Activated T-helper 17 cell treated with anti-CD3 and anti-CD28 coated beads, Interleukin-2, amount 50 U/mL, for 72 hours (primary cell): Measurements from ENCODE around the gene MANBA. TPM values are rescaled to one million over a fixed set of nuclear protein-coding genes. Genes with fewer than 3 reads are reported as not detected.
"Not testable (repeated sequence)": the region's sequence is repeated elsewhere in the genome, so short reads cannot be mapped to it uniquely, and the experiment has no call there.

Experiments used
- ATAC-seq: fragments of 150-1000 bp; cut with Tn5 transposase; replicated peaks from 2 replicates; pipeline ENCODE4 v1.10.0; 2021; ENCODE audit warnings: mild to moderate bottlenecking, moderate library complexity
- H3K27ac Mint-ChIP-seq: one replicate; pipeline ENCODE4 v1.8.0; 2022; ENCODE audit warnings: mixed read lengths
- H3K27me3 Mint-ChIP-seq: one replicate; pipeline ENCODE4 v1.8.0; 2022; ENCODE audit warnings: mixed read lengths
- H3K36me3 Mint-ChIP-seq: one replicate; pipeline ENCODE4 v1.8.0; 2022; ENCODE audit warnings: low read depth, mild to moderate bottlenecking, mixed read lengths
- H3K4me1 Mint-ChIP-seq: one replicate; pipeline ENCODE4 v1.8.0; 2022; ENCODE audit warnings: mixed read lengths
- H3K4me3 Mint-ChIP-seq: one replicate; pipeline ENCODE4 v1.8.0; 2022; ENCODE audit warnings: mild to moderate bottlenecking, mixed read lengths
- H3K9me3 Mint-ChIP-seq: one replicate; pipeline ENCODE4 v1.8.0; 2022; ENCODE audit warnings: mixed read lengths
- total RNA-seq, 2 donors: library from RNA; stranded (reverse); gene quantifications; one replicate each; pipeline ENCODE4 v1.2.3, GENCODE V29; 2022

The MANBA gene
- total RNA-seq, 2 donors from 2014 or later = 10.0 to 13.6 TPM

DNA sequence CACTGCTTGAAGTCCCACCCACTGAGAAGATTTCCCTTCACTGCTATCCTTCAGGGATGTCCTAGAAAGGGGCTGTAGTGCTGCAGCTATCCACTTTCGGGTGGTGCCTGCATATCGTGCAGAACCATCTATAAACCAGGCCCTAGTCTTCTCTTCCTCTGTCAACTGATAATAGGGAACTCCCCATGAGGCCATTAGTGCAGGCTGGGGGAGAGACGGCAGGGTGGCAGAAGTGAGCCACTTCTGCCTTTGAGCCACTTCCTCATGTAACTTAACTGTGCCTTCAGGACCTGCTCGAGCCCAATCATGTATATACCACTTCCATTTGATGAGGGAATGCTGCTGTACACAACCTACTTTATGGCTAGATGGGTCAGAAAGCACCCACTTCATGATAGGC, 17.4 kb downstream of the MANBA start:
- not testable (repeated sequence) for H3K27ac Mint-ChIP-seq, H3K4me3 Mint-ChIP-seq, H3K27me3 Mint-ChIP-seq, H3K4me1 Mint-ChIP-seq, ATAC-seq, H3K36me3 Mint-ChIP-seq
- H3K9me3 Mint-ChIP-seq = peaks cover 11% of the 10 kb centered on the region

DNA sequence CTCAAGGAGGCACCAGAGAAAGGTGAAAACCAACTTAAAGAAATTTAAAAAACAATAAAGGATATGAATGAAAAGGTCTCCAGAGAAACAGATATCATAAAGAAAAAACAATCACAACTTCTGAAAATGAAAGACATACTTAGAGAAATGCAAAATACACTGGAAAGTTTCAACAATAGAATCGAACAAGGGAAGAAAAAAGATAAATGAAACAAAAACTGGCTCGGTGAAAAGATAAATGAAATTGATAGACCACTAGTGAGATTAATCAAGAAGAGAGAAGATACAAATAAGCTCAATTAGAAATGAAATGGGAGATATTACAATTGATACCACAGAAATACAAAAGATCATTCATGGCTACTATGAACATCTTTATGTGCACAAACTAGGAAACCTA, 22.0 kb downstream of the MANBA start:
- H3K36me3 Mint-ChIP-seq, ATAC-seq, H3K27ac Mint-ChIP-seq, H3K4me3 Mint-ChIP-seq, H3K27me3 Mint-ChIP-seq: not testable (repeated sequence)
- peaks cover 14% of the 10 kb centered on the region for H3K4me1 Mint-ChIP-seq
- peaks cover 11% of the 10 kb centered on the region for H3K9me3 Mint-ChIP-seq

DNA sequence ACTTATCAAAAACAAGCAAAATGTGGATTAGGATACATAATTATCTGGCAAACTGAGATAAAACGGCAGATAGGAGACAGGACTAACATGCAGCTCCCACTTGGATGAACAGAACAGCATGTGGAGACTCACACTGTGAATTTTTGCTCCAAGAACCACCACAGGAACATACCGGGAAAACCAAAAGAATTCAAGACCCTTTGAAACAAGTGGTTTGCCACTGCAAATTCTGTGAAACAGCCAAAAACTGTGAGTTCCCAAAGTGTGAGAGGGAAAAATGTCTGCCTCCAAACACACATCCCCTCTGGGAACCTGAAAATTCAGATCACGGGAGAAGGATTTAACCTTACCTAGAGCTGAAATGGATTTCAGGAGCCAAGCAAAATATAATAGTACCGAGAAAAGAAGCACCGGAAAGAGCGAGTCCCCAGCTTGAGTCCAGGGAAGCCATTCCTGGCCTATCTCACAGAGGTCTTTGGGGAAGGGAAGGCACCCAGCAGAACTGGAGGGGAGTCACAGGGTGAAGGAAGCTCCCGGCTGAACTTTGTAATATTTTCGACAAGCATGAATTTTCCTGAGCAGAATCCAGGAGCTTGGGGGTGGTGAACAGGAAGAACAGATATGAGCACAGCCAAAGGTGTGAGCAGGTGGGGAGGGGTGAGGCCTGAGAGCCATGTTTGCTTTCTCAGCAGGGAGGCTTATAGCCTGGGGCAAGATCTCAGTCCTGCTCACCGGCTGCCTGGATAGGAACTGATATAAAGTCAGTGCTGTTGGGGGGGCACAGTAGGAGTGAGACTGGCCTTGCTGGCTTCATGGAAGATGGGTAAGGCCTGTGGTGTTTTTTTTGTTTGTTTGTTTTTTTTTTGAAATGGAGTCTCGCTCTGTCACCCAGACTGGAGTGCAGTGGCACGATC, 23.9 kb downstream of the MANBA start:
- peaks cover 16% of the 10 kb centered on the region for H3K9me3 Mint-ChIP-seq
- H3K27me3 Mint-ChIP-seq = no peaks in the 10 kb centered on the region
- ATAC-seq = no peak
- no peak overlapping the region for H3K27ac Mint-ChIP-seq
- H3K4me3 Mint-ChIP-seq = no peak overlapping the region
- H3K4me1 Mint-ChIP-seq = peaks cover 14% of the 10 kb centered on the region
- H3K36me3 Mint-ChIP-seq = peaks cover 7% of the 10 kb centered on the region

DNA sequence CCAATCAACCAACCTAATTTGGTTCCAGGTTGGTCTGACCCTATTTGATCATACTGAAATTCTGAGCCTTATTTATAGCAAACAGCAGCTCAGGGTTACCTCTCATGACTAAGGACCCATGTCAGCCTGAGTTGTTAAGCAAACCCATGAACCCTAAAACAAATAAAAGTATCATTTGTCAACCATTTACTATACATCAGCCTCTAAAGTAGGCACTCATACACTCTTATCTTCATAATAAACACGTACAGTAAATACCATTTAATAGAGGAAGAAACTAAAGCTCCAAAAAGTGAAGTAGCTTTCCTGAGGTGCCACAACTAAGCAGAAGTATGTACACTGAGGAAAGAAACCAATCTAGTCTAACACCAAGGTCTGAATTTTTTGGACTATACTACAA, 25.2 kb downstream of the MANBA start:
- no peaks in the 10 kb centered on the region for H3K27me3 Mint-ChIP-seq
- peaks cover 22% of the 10 kb centered on the region for H3K9me3 Mint-ChIP-seq
- H3K4me1 Mint-ChIP-seq = peaks cover 10% of the 10 kb centered on the region
- no peak for ATAC-seq
- H3K27ac Mint-ChIP-seq = no peak overlapping the region
- H3K4me3 Mint-ChIP-seq = no peak overlapping the region
- peaks cover 7% of the 10 kb centered on the region for H3K36me3 Mint-ChIP-seq

DNA sequence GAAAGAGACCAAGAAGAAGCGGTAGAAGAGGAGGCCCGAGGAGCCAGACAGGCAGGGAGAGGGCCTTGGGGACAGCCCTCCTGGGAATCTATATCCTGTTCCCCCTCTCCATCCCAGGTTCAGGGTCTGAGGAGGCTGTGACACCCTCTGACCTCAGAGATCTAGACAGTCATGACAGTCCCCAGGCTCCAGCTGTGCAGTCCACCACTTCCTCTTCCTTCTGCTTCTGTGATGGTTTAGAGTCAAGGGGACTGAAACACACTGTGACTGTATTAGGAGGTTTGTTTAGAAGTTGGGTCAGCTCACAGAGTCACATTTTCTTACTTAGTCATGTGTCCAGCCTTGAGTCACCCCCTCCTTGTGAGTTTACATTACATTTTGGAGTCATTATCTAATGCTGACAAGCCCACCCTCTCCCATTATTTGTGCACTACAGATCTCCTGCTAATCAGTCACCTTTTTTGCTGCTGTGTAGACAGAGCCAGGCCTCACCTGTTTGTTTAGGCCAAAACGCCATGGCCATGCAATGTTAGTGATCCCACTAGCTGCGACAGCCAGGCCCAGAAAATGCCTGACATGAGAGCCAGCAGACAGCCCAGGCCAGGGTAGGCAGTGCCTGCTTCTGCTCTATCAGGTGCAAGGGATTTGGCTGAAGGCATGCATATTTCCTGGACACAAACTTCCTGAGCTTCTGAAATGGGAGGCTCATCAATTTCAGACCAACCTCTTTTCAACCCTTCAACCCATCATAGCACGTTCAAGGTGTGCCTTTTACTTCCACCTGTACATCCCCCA, 26.0 kb downstream of the MANBA start:
- peak; percentile 95 for ATAC-seq
- Mint-ChIP-seq H3K27ac (peak overlapping the region; percentile 29), H3K9me3 (peaks cover 22% of the 10 kb centered on the region), H3K27me3 (no peaks in the 10 kb centered on the region), H3K36me3 (peaks cover 7% of the 10 kb centered on the region), H3K4me3 (no peak overlapping the region), H3K4me1 (peaks cover 10% of the 10 kb centered on the region)

DNA sequence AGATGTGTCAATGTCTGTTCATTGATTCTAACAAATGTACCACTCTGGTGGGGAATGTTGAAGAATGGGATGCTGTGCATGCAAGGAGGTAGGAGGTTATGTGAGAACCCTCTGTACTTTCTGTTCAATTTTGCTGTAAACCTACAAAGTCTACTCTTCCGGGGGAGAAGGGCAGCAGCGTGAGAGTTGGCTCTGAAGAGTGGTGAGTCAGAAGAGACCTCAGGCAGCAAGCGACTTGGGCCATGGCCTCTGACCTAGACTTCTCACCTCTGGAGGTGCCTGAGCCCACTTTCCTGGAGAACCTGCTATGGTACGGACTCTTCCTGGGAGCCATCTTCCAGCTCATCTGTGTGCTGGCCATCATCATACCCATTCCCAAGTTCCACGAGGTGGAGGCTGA, 26.7 kb downstream of the MANBA start:
- H3K27me3 Mint-ChIP-seq = no peaks in the 10 kb centered on the region

DNA sequence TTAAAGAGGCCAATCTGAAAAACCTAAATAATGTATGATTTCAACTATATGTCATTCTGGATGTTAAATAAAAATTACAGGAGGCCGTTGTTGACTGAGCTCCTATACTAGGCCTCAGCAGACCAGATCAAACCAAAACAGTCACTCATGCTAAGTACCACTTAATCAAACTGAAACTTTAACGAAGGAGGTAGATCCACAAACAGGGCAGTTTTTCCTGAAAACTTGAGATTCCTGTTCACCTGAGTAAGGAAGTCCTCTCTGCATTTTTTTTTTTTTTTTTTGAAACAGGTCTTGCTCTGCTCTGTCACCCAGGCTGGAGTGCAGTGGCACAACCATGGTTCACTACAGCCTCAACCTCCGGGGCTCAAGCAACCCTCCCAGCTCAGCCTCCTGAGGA, 27.7 kb downstream of the MANBA start:
- ATAC-seq = no peak
- Mint-ChIP-seq H3K4me1 (peaks cover 16% of the 10 kb centered on the region), H3K4me3 (no peak overlapping the region), H3K27ac (no peak overlapping the region), H3K36me3 (peaks cover 7% of the 10 kb centered on the region), H3K9me3 (peaks cover 11% of the 10 kb centered on the region), H3K27me3 (no peaks in the 10 kb centered on the region)

More for the DNA sequence above, 26.7 kb downstream of the MANBA start:
- Mint-ChIP-seq H3K9me3 (peaks cover 17% of the 10 kb centered on the region), H3K4me1 (peaks cover 16% of the 10 kb centered on the region), H3K36me3 (peaks cover 7% of the 10 kb centered on the region), H3K27ac (peak overlapping the region; percentile 29), H3K4me3 (no peak overlapping the region)
- no peak for ATAC-seq

DNA sequence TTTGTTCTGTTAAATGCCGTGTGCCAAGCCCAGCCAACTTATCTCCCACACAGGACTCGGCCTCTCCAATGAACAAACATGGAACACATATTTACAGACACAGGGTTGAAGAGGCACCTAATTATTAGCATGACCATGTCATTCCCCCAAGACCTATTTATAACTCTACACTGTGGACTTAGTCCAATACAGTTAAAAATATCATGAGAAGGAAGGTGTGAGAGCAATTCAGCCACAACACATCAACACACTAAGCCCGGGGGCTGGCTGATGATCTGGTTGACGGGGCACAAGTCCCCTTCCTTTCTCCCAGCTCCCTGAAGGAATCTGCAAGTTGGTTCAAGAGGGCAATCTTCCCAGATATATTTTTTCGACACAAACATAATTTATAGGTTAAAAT, 28.1 kb downstream of the MANBA start:
- peaks cover 11% of the 10 kb centered on the region for H3K9me3 Mint-ChIP-seq
- no peaks in the 10 kb centered on the region for H3K27me3 Mint-ChIP-seq
- peaks cover 7% of the 10 kb centered on the region for H3K36me3 Mint-ChIP-seq
- no peak for ATAC-seq
- H3K27ac Mint-ChIP-seq = peak overlapping the region; percentile 45
- H3K4me1 Mint-ChIP-seq = peaks cover 16% of the 10 kb centered on the region
- H3K4me3 Mint-ChIP-seq = no peak overlapping the region

DNA sequence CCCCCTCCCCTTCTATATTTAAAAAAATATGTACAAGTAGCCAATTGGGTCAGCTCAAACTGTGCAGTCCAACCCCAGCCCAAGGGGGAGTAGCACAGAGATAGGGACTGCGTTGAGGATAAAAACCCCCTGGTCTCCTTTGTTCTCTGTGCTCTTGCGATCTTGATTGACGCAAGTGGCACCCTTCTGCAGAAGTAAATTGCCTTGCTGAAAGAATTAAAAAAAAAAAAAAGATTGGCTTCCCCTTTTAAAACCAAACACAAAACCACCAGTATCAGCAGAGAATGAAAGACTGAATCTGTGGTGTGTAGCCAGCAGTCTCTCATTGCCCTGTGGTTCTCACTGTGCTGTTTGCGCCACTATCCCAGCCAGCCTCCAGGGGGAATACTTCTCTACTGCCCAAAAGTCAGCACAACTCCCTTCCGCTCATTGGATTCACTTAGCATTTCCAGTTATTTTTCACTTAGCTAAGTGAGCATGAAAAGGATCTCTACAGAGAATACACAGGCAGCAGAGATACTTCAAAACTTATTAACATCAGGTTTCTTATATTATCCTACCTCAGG, 29.7 kb downstream of the MANBA start:
- Mint-ChIP-seq H3K4me3 (no peak overlapping the region), H3K4me1 (peaks cover 10% of the 10 kb centered on the region), H3K27ac (no peak overlapping the region), H3K27me3 (no peaks in the 10 kb centered on the region), H3K36me3 (peaks cover 7% of the 10 kb centered on the region), H3K9me3 (peaks cover 11% of the 10 kb centered on the region)
- no peak for ATAC-seq

DNA sequence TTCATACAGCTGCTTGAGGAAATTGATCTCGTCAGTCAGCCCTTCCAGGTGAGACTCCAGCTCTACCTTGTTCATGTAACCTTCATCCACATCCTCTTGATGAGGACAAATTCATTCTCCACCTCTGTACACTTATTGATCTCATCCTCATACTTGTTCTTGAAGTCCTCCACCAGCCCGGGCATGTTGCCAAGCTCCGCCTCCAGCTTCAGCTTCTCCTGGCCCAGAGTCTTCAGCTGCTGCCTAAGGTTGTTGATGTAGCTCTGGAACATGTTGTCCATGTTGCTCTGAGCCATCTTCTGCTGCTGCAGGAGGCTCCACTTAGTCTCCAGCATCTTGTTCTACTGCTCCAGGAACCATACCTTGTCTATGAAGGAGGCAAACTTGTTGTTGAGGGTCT, 31.3 kb downstream of the MANBA start:
- Mint-ChIP-seq H3K9me3 (peaks cover 11% of the 10 kb centered on the region), H3K27ac (peak overlapping the region; percentile 32), H3K36me3 (peaks cover 13% of the 10 kb centered on the region)
- H3K4me1 Mint-ChIP-seq, H3K27me3 Mint-ChIP-seq, H3K4me3 Mint-ChIP-seq, ATAC-seq: not testable (repeated sequence)

DNA sequence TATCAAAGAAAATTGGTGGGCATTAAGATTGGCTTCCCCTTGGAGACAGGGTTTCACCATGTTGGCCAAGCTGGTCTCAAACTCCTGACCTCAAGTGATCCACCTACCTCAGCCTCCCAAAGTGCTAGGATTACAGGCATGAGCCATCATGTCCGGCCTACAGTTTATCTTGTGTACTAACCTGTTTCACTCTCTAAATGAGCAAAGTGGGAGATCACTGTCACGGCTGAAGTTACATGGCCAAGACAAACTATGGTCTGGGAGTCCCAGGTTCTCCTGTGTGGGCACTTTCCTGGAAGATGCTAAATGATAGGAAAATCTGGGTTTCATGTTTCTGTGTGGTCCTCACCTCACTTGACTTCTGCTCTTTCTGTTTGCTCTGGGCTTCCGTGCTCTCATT, 33.8 kb downstream of the MANBA start:
- peak; percentile 45 for ATAC-seq
- H3K27ac Mint-ChIP-seq, H3K4me1 Mint-ChIP-seq, H3K9me3 Mint-ChIP-seq, H3K4me3 Mint-ChIP-seq, H3K27me3 Mint-ChIP-seq: not testable (repeated sequence)
- peaks cover 19% of the 10 kb centered on the region for H3K36me3 Mint-ChIP-seq

DNA sequence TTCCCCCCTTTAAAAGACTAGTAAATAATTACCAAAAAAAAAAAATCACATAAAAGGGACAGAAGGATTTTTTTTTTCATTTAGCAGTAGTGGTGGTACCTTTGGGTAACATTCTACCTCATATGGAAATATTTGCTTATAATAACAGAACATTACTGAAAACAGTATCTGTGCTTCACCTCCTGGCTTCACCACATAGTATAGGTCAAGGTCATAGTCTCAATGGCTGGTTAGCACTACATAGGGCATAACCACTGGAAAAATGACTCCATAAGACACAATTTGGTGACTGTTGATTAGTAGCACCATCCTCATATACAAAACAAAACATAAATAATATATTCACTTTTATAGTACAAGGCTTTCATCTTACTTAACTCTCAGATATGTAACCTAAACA, 34.7 kb downstream of the MANBA start:
- H3K9me3 Mint-ChIP-seq = no peaks in the 10 kb centered on the region
- no peaks in the 10 kb centered on the region for H3K27me3 Mint-ChIP-seq
- H3K4me3 Mint-ChIP-seq = no peak overlapping the region
- no peak overlapping the region for H3K27ac Mint-ChIP-seq
- peaks cover 6% of the 10 kb centered on the region for H3K4me1 Mint-ChIP-seq
- ATAC-seq = peak; percentile 14
- H3K36me3 Mint-ChIP-seq = peaks cover 28% of the 10 kb centered on the region

DNA sequence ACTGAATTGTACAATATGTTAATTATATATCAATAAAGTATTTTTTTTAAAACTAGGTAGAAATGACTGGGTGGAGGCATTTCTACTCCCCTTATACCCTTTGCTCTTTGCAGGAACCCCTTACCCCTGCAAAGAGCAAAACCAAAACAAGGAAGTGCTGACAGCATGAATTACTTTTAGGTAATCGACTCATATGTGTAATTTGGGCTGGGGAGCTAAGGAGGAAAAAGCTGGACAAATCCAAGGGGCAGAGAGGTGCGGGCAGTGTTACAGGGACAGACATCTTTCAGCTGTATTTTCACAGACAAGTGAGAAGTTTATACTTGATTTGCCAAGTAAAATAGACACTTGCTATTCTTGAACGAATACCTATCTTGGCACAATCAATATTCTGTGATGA, 35.5 kb downstream of the MANBA start:
- Mint-ChIP-seq H3K27me3 (no peaks in the 10 kb centered on the region), H3K4me3 (no peak overlapping the region), H3K9me3 (no peaks in the 10 kb centered on the region), H3K36me3 (peaks cover 34% of the 10 kb centered on the region), H3K4me1 (peaks cover 6% of the 10 kb centered on the region), H3K27ac (no peak overlapping the region)
- ATAC-seq = no peak

DNA sequence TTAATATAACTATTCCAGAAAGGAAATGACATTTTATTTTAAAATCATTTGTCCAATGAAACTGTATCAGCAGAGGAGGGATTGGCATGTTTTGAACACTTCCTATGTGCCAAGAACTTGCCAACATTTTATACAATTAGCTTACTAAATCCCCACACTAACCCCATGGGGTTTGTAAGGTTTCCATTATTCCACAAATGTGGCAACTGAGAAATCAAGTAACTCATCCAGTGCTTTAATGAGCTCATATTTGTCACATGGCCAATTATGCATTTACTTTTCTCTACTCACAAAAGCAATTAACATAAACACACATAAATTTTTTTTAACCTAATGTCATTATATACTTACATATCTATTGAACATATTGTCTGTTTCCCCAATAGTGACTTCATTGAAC, 37.3 kb downstream of the MANBA start:
- H3K27ac Mint-ChIP-seq = no peak overlapping the region
- ATAC-seq = no peak
- no peaks in the 10 kb centered on the region for H3K27me3 Mint-ChIP-seq
- H3K4me1 Mint-ChIP-seq = no peaks in the 10 kb centered on the region
- H3K36me3 Mint-ChIP-seq = peaks cover 42% of the 10 kb centered on the region
- no peak overlapping the region for H3K4me3 Mint-ChIP-seq
- H3K9me3 Mint-ChIP-seq = no peaks in the 10 kb centered on the region

DNA sequence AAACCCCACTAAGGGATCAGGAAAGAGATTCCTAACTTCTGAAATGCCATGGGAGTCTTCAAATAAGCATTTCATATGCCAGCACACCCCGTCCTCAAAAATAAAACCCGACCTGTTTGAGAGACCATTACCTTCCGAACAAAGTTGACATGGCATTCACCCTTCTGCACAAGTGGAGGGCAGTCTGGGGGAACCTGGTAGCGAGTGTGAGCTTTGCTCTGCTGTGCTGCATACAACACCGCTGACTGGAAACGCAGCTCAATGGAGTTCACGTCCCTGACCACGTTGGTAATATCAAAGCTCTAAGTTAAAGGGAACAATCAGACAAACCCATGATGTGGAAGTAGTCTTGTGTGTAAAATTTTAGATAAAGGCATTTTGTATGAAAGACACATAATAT, 38.0 kb downstream of the MANBA start:
- H3K4me3 Mint-ChIP-seq = no peak overlapping the region

More for the DNA sequence above, 38.0 kb downstream of the MANBA start:
- Mint-ChIP-seq H3K36me3 (peaks cover 42% of the 10 kb centered on the region), H3K4me1 (no peaks in the 10 kb centered on the region), H3K27ac (no peak overlapping the region), H3K27me3 (no peaks in the 10 kb centered on the region), H3K9me3 (no peaks in the 10 kb centered on the region)
- no peak for ATAC-seq
